Measurements from ENCODE around the gene SMTNL2.
"Not testable (repeated sequence)": the region's sequence is repeated elsewhere in the genome, so short reads cannot be mapped to it uniquely, and the experiment has no call there.

The SMTNL2 gene

GRCh38 chr17:4645642-4646041 lies 61.3 kb downstream of the SMTNL2 start:
- TF ChIP-seq JUND (IDR thresholded peaks at IDR 0.05; ENCODE audit: low read depth), result no peak
- in situ Hi-C loops (cut with HindIII; ENCODE audit: low pct_unique_long_range_greater_than_20kb, low sequenced_read_pairs), result no loop called here
- DNase-seq (ENCODE audit: low read depth in 1 of 2, low spot score in 1 of 2), result no peak

- no peak for TF ChIP-seq JUND (IDR thresholded peaks at IDR 0.05; ENCODE audit: low read depth)
- no peak for DNase-seq (ENCODE audit: low read depth in 1 of 2, low spot score in 1 of 2)
- in situ Hi-C loops (cut with HindIII; ENCODE audit: low pct_unique_long_range_greater_than_20kb, low sequenced_read_pairs), result no loop called here
These were observed 64.4 kb downstream of the SMTNL2 start for GRCh38 chr17:4648741-4649140.

- no peak for TF ChIP-seq JUND (IDR thresholded peaks at IDR 0.05; ENCODE audit: low read depth)
- no peak for DNase-seq (ENCODE audit: low read depth in 1 of 2, low spot score in 1 of 2)
- in situ Hi-C loops (cut with HindIII; ENCODE audit: low pct_unique_long_range_greater_than_20kb, low sequenced_read_pairs), result no loop called here
These were observed 68.7 kb downstream of the SMTNL2 start for GRCh38 chr17:4652997-4653396.

GRCh38 chr17:4655933-4656332 lies 71.6 kb downstream of the SMTNL2 start:
- DNase-seq (ENCODE audit: low read depth in 1 of 2, low spot score in 1 of 2); in situ Hi-C loops (cut with HindIII; ENCODE audit: low pct_unique_long_range_greater_than_20kb, low sequenced_read_pairs): not testable (repeated sequence)

DNA sequence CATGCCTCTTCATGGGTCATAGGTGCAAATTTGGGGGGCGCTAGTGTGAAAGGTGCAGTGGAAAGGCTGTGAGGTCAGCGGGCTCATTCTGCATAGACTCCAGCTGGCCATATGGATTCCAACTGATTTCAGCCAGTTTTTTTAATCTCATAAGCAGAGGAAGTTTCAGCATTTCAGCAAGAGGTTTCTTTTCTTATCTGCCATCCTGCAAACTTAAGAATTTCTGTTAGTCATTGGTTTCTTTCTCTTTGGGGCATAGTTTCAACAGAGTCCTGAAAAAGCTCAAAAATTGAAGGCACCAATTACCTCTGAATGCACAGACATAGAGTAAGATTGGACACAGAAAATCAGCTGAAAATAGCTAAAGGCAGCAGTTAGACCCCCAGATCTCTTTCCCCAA lies 73.3 kb downstream of the SMTNL2 start:
- in situ Hi-C loops (cut with HindIII; ENCODE audit: low pct_unique_long_range_greater_than_20kb, low sequenced_read_pairs), result no loop called here
- no peak for TF ChIP-seq JUND (IDR thresholded peaks at IDR 0.05; ENCODE audit: low read depth)
- no peak for DNase-seq (ENCODE audit: low read depth in 1 of 2, low spot score in 1 of 2)
